Measurements from ENCODE around the gene PRR7.

DNA sequence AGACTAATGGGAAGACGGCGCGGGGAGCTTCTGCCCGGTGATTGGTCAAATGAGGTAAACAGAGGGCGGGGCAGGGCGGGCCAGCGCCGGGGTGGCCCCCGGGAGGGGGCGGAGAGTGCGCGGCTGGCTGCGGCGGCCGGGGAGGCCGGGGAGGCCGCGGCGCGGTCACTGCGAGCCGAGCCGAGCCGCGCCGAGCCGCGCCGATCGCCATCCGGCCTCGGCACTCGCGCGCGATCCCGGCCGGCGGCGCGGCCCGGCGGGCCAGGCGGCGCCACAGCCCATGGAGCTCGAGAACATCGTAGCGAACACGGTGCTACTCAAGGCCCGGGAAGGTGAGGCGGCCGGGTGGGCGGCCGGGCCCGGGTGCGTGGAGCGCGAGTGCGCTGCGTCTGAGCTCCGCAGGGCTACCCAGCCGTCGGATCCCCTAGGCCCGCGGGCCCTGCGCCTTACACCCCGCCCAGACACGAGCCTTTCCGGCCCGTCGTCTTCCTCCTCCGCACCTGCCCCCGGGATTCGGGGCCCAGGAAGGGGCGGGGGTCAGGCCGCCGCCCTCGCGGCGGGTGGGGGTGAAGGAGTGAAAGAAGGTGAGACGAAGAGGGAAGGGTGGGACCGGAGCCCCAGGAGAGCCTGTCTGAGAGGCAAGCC, 19.9 kb upstream of the PRR7 start, which contains the start of gene GRK6:
- TF ChIP-seq POLR2A (IDR thresholded peaks at IDR 0.05): peak; percentile 60 to 84
- TF ChIP-seq, protein P1, sequence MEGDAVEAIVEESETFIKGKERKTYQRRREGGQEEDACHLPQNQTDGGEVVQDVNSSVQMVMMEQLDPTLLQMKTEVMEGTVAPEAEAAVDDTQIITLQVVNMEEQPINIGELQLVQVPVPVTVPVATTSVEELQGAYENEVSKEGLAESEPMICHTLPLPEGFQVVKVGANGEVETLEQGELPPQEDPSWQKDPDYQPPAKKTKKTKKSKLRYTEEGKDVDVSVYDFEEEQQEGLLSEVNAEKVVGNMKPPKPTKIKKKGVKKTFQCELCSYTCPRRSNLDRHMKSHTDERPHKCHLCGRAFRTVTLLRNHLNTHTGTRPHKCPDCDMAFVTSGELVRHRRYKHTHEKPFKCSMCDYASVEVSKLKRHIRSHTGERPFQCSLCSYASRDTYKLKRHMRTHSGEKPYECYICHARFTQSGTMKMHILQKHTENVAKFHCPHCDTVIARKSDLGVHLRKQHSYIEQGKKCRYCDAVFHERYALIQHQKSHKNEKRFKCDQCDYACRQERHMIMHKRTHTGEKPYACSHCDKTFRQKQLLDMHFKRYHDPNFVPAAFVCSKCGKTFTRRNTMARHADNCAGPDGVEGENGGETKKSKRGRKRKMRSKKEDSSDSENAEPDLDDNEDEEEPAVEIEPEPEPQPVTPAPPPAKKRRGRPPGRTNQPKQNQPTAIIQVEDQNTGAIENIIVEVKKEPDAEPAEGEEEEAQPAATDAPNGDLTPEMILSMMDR (IDR thresholded peaks at IDR 0.05): no peak
